GM21737 (cell line): ENCODE results near the gene P4HA1.

Source experiments
- ATAC-seq: cut with Tn5 transposase; IDR thresholded peaks from one replicate; pipeline ENCODE4 v1.9.1; 2021; ENCODE audit warnings: mild to moderate bottlenecking, moderate library complexity; ENCODE audit not compliant: unreplicated experiment

P4HA1 gene

GRCh38 chr10:73094986-73095480 is 1.6 kb downstream of the P4HA1 start:
- no peak for ATAC-seq

- ATAC-seq = no peak
These were observed 2.5 kb downstream of the P4HA1 start for GRCh38 chr10:73093922-73094850.

GRCh38 chr10:73092830-73093229 is 3.8 kb downstream of the P4HA1 start:
- no peak for ATAC-seq

GRCh38 chr10:73088304-73088703 is 8.4 kb downstream of the P4HA1 start:
- no peak for ATAC-seq

GRCh38 chr10:73086816-73087215 is 9.8 kb downstream of the P4HA1 start:
- ATAC-seq = no peak

GRCh38 chr10:73084209-73084608 is 12.5 kb downstream of the P4HA1 start:
- ATAC-seq = no peak

GRCh38 chr10:73083221-73083620 is 13.4 kb downstream of the P4HA1 start:
- ATAC-seq = no peak

- ATAC-seq = peak; percentile 69
These were observed 16.7 kb downstream of the P4HA1 start for GRCh38 chr10:73079779-73080541.

- ATAC-seq = no peak
These were observed 20.1 kb downstream of the P4HA1 start for GRCh38 chr10:73076360-73077183.

- ATAC-seq = no peak
These were observed 20.8 kb downstream of the P4HA1 start for GRCh38 chr10:73075829-73076228.

GRCh38 chr10:73073627-73074026 is 23.0 kb downstream of the P4HA1 start:
- ATAC-seq = no peak

GRCh38 chr10:73065441-73065840 is 31.2 kb downstream of the P4HA1 start:
- ATAC-seq = no peak

- ATAC-seq = no peak
These were observed 34.9 kb downstream of the P4HA1 start for GRCh38 chr10:73061743-73062142.

GRCh38 chr10:73060738-73061635 is 35.7 kb downstream of the P4HA1 start:
- no peak for ATAC-seq

- no peak for ATAC-seq
These were observed 36.5 kb downstream of the P4HA1 start for GRCh38 chr10:73060173-73060572.

- ATAC-seq = no peak
These were observed 38.5 kb downstream of the P4HA1 start for GRCh38 chr10:73058057-73058591.

- ATAC-seq = peak; percentile 82
These were observed 42.4 kb downstream of the P4HA1 start for GRCh38 chr10:73054286-73054685.

- ATAC-seq = no peak
These were observed 43.4 kb downstream of the P4HA1 start for GRCh38 chr10:73053275-73053674.
